Measurements from ENCODE around the gene METTL16.

- TF ChIP-seq, protein P1, sequence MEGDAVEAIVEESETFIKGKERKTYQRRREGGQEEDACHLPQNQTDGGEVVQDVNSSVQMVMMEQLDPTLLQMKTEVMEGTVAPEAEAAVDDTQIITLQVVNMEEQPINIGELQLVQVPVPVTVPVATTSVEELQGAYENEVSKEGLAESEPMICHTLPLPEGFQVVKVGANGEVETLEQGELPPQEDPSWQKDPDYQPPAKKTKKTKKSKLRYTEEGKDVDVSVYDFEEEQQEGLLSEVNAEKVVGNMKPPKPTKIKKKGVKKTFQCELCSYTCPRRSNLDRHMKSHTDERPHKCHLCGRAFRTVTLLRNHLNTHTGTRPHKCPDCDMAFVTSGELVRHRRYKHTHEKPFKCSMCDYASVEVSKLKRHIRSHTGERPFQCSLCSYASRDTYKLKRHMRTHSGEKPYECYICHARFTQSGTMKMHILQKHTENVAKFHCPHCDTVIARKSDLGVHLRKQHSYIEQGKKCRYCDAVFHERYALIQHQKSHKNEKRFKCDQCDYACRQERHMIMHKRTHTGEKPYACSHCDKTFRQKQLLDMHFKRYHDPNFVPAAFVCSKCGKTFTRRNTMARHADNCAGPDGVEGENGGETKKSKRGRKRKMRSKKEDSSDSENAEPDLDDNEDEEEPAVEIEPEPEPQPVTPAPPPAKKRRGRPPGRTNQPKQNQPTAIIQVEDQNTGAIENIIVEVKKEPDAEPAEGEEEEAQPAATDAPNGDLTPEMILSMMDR (IDR thresholded peaks at IDR 0.05 in 2 of 3, conservative IDR thresholded peaks at IDR 0.05 in 1 of 3; ENCODE audit: insufficient read depth in 2 of 3, low read depth in 1 of 3, low read length in 3 of 3) = no peak
- TF ChIP-seq FOSL1 (tag; conservative IDR thresholded peaks at IDR 0.05) (no peak), HDAC6 (IDR thresholded peaks at IDR 0.05; ENCODE audit: low read depth, low read length) (no peak), FOXJ3 (CRISPR knock-in tag; IDR thresholded peaks at IDR 0.05) (no peak), SIN3A (IDR thresholded peaks at IDR 0.05; ENCODE audit: borderline replicate concordance in 2 of 2, control insufficient read depth in 1 of 2, low read depth in 2 of 2, low read length in 2 of 2) (no peak), ZFP1 (CRISPR knock-in tag; IDR thresholded peaks at IDR 0.05) (no peak), ZNF584 (CRISPR knock-in tag; IDR thresholded peaks at IDR 0.05; ENCODE audit: low read depth) (no peak), ZFX (CRISPR knock-in tag; IDR thresholded peaks at IDR 0.05) (no peak), REST (IDR thresholded peaks at IDR 0.05; ENCODE audit: borderline replicate concordance) (no peak), REST (CRISPR knock-in tag; IDR thresholded peaks at IDR 0.05; ENCODE audit: low read depth) (no peak), JUN (IDR thresholded peaks at IDR 0.05; ENCODE audit: borderline replicate concordance, low read depth, low read length) (no peak), JUN (CRISPR knock-in tag; IDR thresholded peaks at IDR 0.05; ENCODE audit: borderline replicate concordance) (no peak), ZNF140 (CRISPR knock-in tag; IDR thresholded peaks at IDR 0.05) (no peak)
- TF ChIP-seq, protein P2, sequence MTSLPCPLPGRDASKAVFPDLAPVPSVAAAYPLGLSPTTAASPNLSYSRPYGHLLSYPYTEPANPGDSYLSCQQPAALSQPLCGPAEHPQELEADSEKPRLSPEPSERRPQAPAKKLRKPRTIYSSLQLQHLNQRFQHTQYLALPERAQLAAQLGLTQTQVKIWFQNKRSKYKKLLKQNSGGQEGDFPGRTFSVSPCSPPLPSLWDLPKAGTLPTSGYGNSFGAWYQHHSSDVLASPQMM (CRISPR knock-in tag; IDR thresholded peaks at IDR 0.05) = no peak
- TF ChIP-seq, protein P3, sequence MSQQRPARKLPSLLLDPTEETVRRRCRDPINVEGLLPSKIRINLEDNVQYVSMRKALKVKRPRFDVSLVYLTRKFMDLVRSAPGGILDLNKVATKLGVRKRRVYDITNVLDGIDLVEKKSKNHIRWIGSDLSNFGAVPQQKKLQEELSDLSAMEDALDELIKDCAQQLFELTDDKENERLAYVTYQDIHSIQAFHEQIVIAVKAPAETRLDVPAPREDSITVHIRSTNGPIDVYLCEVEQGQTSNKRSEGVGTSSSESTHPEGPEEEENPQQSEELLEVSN (IDR thresholded peaks at IDR 0.05; ENCODE audit: borderline replicate concordance in 1 of 2, extremely low read depth in 1 of 2, insufficient read depth in 1 of 2, insufficient read length in 1 of 2, low read depth in 1 of 2, low read length in 1 of 2, poor library complexity in 1 of 2, severe bottlenecking in 1 of 2) = no peak
Measured at GRCh38 chr17:2397247-2398171, 114.2 kb downstream of the METTL16 start.

Data from K562 (cell line).